Measurements from ENCODE around the gene MINDY4B.

DNA sequence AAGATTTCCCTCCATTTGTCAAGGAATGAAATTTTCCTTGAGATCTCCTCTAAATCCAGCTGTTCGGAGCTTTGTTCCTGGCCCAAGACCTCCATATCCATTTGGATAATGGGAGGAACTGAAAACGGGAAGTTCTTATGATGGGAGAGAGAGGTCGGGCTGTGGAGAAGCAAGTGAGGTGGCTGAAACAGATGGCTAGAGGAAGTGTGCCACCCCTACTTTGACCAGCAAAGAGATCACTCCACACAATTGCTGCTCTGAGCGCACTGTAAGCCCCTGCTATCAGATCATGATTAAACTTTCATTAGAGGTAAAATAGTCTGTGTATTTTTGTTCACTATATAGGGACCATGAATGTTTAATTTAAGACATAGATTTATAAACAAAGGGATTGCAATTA, at the start of gene MINDY4B:
- TF ChIP-seq GATA2 (IDR thresholded peaks at IDR 0.05; ENCODE audit: low read depth, low read length) (no peak), GATA3 (IDR thresholded peaks at IDR 0.05; ENCODE audit: low read depth, low read length) (no peak)
